SKM-1 (cell line): Measurements from ENCODE around the gene HSD17B13.

Source experiments
- DNase-seq: peaks from one replicate; lab custom pipeline; 2025; ENCODE audit not compliant: unreplicated experiment; lab: John Stamatoyannopoulos, UW

The HSD17B13 gene

GRCh38 chr4:87268411-87268810 lies 54.3 kb downstream of the HSD17B13 start:
- DNase-seq, result no peak

DNA sequence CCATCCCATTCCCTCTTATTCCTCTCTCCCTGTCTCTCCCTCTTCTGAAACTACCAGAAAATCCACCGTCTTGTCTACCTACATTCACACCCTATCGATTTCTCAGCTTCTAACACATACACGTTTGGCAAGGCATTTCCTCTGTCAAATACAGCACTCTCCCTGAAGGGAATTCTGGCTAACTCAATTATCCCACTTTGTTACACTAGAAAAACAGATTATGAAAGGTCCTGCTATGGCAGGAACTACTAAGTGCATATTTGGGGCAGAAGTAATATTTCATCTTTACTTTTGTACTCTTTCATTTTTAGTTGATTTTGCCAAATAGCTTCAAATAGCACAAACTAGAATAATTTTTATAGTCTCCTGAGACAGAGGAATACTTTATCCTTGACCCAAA lies 55.7 kb downstream of the HSD17B13 start:
- no peak for DNase-seq

GRCh38 chr4:87262886-87263285 lies 59.8 kb downstream of the HSD17B13 start:
- no peak for DNase-seq

DNA sequence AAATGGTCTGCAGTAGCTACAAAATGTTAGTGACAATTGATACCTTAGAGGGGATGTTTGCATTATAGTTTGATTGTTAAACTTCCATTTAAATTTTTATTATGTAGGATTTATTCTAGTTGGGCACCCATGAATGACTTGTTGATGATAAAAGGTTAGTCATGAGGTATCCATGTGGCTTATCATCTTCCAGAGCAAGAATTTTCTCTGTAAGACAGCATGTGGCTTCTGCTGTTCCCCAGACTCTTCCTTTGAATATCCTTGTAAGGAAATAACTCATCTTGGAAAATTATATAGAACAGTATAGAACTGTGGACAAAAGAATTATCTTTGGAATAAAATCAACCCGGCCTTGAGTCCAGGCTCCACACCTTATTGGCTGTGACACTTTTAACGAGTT lies 62.2 kb downstream of the HSD17B13 start:
- DNase-seq, result no peak

GRCh38 chr4:87258677-87259076 lies 64.0 kb downstream of the HSD17B13 start:
- DNase-seq, result no peak

DNA sequence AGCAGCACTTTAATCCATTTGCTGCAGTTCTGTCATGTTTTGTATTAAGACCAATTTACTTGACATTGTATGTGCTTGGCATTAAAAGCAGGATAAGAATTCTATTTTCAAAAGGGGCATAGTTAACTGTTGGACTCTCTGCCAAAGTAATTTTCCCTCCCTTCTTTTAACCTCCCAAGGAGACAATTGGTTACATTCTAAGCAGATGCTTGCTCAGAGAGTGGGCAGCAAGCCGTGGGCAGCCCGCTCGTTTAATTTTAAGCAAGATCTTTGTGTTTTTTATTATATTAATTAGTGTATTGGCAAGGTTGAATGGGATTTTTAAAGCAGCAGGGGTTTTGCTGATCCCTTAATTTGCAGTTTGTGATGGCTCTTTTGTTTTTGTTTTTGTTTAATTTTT lies 65.2 kb downstream of the HSD17B13 start:
- no peak for DNase-seq

DNA sequence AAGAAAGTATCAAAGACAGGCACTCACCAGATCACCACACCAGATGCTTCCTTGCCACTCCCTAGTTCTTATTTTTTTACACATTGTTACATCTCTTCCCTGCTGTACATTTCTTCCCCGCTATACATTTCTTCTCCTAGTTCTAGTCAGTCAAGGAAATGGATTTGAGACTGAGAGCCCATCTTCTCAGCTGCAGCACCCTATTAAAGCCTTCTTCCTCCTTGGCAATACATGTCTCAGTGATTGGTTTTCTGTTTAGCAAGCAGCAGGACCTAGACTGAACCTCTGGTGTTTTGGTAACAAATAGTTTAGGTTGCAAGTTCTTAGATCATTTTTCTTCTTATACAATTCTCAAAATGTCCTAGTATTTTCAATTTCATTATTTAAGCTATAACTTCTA lies 66.9 kb downstream of the HSD17B13 start:
- DNase-seq, result no peak
